UCSD-AML1 (cell line): ENCODE data around the gene LIPI.
"Not testable (repeated sequence)": the region's sequence is repeated elsewhere in the genome, so short reads cannot be mapped to it uniquely, and the experiment has no call there.

Experiments used
- DNase-seq: peaks from one replicate; lab custom pipeline; 2025; ENCODE audit not compliant: unreplicated experiment; lab: John Stamatoyannopoulos, UW

LIPI gene

DNA sequence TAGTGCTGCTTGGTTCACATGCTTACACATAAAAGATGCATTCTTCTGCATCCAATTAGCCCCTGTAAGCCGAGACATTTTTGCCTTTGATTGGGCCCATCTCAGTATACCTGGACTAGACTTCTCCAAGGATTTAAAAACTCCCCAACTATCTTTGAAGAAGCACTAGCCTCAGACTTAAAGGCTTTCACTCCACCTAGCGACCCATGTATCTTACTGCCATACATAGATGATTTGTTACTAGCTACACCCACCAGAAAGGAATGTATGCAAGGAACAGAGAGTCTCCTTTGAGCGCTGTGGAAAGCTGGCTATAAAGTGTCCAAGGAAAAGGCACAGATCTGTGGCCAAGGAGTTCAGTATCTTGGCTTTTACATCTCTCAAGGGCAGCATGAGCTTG is 91.7 kb downstream of the LIPI start:
- DNase-seq = no peak

DNA sequence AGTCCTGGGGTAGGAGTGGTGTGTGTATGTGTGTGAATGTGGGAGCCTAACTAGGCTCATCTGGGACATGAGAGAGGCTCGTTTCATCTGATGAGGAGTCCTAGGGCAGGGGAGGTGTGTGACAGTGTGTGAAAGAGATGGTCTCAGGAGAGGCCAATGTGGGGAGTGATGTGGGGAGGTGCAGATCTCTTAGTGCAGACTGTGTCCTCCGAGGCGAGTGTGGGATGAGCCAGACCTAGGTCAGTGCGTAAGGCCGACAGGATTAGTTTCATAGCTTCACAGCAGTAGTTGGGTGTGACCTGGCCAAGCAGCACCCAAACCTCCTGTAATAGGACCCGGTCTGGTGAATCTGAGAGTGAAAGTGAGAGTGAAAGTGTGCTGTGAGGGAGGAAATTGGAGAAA is 94.7 kb downstream of the LIPI start:
- no peak for DNase-seq

DNA sequence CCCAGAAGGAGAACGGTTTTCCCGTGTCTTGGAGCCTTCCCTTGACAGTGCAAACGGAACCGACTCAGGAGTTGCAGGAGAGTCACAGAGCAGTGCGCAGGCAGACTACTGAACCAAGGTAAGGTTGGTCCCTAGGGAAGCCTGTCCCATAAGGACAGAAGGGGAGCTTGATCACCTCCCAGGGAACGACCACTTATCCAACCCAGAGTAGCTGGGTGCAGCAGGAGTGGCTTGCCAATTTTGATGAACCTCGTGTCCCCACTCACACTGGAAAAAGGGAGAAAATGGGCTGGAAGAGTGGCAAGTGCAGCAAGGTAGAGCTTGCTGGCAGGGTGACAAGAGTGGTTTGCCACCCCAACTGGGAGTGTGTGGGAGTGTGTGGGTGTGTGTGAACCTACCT is 95.1 kb downstream of the LIPI start:
- no peak for DNase-seq

DNA sequence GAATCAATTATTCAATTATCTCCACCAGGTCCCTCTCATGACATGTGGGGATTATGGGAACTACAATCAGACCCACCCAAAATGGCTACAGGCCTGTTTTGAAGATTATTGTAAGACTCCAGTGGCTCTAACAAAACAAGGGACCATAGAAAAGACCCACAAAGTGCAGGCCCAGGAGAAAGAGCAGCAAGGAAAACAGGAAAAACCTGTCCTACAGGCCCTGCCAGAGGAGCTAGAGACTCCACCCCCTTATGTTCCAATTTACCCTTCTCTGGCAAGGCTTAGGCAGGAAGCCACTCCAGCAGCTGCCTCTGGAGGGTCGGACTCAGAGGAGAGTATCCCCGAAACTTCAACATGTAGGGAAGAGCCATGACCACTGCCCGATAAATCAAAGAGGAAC is 96.5 kb downstream of the LIPI start:
- no peak for DNase-seq

DNA sequence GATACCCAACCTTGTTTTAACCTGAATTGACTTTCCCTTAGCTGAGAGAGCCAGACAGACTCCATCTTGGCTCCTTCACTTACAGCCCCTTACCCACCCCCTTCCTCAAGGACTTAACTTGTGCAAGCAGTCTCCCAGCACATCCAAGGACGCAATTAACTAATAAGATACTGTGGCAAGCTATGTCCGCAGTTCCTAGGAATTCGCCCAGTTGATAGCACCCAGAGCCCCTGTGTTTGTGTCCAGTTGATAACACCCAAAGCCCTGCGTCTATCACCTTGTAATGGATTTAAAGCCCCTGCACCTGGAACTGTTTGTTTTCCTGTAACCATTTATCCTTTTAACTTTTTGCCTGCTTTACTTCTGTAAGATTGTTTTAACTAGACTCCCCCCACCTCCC is 106.2 kb downstream of the LIPI start:
- not testable (repeated sequence) for DNase-seq

DNA sequence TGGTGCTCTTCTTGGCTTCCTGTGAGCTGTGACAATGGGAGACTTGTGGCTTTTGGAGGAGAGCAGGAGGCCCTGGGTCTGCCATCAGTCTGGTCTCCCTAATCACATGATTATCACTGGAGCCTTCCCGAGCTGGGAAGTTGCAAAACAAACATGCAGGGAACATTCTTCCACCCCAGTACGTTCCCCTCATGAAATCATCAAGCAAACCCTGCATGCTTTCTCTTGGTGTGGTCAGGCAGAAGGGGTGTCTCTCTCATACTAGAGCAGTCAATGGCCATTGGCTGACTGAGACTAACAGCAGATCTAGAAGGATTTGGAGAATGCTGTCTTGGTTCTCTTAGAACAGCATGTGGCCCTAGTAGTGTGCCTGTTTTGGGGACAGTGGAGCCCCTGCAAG is 111.2 kb downstream of the LIPI start:
- no peak for DNase-seq

DNA sequence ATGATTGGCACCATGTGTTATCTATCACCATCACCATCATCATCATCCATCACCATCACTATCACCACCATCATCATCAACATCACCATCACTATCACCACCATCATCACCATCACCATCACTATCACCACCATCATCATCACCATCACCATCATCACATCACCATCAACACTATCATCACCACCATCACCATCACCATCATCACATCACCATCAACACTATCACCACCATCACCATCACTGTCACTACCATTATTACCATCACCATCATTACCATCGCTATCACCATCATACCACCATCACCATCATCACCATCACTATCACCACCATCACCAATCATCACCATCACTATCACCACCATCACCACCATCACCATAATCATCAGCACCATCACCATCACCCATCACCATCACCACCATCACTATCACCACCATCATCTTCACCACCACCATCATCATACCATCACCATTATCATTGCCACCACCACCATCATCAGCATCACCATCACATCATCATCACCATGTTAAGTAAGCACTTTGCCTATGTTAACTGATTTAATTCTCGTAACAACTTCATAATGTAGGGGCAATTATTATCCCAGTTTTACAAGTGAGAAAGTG is 112.8 kb downstream of the LIPI start:
- no peak for DNase-seq

DNA sequence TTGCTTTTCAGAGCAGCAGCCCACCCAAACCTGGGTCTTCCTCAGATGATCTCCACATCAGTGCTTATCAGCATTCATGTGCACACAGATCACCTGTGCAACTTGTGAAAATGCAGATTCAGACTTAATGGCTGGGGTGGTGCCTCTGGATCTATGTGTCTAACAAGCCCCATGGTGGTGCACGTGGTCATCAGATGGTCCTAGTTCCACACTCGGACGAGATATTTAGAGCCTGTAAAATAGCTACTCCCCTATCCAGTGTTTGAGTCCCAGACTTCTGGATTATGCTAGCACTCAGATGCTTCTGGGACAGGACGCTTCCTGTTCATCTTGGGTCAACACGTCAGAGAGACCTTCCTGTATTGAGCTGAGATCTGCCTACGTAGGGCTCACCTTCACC is 114.2 kb downstream of the LIPI start:
- no peak for DNase-seq

DNA sequence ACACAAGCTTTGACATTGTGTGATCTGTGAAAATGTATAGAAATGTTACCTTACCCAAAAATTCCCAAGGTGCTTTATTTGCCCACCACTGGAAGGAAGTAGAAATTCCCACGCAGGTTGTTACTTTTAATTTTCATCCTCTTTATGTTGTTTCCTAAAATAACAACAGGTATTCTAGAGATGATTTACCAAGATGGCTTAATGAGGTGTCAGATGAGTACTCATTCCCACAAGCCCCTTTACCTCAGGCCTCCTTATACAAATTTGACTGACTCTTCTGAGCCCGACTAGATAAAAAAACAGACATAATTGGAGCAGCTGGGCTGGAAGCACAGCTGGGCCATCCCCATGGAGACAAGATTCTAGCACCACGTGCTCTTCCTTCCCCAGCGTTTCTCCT is 114.6 kb downstream of the LIPI start:
- DNase-seq = no peak

DNA sequence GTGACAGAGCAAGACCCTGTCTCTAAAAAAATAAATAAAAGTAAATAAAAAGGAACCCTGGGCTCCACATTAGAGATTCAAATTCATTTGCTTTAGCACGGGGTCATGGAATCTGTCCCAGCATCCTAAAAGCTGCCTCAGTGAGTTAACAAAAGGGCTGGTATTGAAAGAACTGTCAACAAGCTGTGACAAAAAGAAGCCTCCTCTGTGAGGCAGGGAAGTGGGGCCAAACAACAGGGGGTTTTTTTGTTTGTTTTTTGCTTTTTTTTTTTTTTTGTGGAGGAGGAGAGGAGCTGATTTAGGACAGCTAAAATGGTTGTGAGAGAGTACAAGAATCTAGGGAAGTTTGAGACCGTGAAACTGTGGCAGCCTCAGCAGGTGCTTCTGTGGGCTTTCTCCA is 115.7 kb downstream of the LIPI start:
- DNase-seq = no peak

DNA sequence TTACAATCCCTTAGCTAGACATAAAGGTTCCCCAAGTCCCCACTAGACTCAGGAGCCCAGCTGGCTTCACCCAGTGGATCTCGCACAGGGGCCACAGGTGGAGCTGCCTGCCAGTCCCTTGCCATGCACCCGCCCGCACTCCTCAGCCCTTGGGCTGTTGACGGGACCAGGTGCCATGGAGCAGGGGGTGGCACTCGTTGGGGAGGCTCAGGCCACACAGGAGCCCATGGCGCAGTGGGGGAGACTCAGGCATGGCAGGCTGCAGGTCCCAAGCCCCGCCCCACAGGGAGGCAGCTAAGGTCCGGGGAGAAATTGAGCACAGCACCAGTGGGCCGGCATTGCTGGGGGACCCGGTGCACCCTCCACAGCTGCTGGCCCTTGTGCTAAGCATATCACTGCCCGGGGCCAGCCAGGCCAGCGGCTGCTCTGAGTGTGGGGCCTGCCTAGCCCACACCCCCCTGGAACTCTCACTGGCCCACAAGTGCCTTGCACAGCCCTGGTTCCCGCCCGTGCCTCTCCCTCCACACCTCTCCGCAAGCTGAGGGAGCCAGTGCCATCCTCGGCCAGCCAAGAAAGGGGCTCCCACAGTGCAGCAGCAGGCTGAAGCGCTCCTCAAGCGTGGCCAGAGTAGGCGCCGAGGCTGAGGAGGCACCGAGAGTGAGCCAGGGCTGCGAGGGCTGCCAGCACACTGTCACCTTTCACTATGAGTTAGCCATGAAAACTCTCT is 117.8 kb downstream of the LIPI start:
- DNase-seq = no peak

DNA sequence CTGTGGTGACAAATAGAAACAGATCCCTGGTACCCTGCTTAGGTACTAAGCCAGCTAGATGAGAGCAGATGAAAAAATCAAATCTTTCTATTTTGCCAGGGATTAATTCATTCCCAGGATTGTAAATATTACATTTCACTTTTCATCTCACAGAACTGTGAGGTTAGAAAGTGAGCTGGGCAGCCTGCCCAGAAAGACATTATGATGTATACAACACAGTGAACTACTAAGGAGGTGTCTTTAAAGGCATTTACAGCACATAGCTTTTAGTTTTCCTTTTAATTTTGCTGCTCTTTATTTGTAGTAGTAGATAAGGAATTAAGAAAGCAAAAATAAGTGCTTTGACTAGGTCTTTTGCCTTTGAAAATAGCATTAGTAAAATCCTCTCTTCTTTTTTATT is 120.6 kb downstream of the LIPI start:
- DNase-seq = not testable (repeated sequence)

DNA sequence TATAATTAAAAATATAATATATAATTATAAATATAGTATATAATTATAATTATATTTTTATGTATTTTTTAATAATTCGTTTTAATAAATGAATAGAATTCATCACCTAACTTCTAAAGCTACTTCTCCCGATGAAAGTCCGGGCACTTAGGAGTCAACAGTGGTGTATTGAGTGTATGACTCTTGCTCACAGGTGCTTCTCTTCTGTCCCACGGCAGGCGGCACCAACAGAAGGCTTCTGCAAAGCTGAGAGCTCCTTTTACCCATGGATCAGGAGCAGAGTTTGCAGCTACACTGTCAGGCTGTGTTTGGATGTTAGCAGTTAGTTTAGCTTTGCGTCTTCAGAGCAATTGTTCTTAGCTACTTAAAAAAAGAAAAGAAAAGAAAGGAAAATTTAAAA is 122.4 kb downstream of the LIPI start:
- DNase-seq = no peak

DNA sequence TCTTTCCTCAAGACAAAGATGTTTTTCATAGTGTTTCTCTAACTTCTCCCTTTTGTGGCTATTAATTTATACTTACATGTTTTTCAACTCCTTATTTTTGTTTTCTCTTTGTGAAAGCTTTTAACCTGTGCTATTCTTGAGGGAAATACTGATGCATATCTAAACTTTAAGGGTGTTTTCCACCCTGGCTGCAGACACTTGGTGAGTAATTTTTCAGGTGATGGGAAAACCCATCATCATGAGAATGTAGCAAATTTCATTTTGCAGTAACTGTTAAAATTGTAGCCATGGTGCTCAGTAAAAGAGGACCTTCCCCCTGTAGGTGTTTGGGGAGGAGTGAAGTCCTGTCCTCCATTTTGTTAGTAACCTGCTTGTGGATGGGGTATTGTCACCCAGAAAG is 124.2 kb downstream of the LIPI start:
- no peak for DNase-seq

DNA sequence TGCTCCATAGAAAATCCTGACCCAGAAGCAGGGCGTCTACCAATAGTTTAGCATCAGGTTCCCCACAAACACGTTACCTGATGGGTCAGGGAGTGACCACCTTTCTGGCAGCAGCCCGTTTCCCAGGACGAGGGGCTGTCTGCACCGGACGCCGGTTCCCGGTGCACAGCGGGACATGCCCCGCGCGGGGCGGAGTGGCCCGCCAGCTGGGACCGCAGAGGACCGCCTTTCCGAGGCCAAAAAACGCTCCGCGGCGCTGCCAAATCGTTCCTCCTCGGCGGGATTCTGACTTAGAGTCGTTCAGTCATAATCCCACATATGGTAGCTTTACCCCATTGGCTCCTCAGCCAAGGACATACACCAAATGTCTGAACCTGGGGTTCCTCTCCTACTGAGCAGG is 126.1 kb downstream of the LIPI start:
- DNase-seq = no peak

DNA sequence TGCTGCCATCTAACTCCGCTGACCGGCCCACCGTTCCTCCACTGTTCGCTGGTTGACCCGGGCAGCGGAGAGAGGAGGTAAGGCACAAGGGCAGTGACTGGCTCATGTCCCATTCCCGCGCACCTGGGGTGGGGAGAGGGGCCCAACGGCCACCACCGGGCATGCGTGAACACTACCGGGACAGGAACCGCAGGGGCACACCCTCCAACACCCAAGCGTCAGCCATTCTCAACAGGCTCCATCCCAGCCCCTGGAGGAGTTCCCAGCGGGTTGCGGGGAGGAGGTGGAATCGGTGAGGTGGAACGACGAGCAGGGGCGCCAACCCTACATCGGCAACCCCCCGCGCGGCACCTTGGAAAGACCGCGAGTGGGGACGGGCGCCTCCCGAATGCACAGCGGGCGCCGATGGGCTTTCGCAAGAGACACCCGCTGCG is 126.7 kb downstream of the LIPI start:
- DNase-seq = no peak

DNA sequence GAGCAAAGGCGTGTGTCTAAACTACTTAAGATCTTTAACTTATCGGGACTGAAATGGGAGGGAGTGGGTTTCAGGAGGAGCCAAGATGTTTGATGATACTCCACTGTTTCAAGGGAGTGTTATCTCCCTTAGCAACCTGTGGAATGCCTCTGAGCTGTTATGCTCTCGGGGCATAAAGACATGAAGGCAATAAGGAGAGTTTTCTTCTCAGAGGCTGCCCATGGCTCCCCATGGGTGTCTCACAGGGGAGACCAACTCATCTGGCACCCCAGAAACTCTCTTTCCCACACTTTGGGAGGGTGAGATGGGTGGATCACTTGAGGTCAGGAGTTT is 130.0 kb downstream of the LIPI start:
- no peak for DNase-seq

DNA sequence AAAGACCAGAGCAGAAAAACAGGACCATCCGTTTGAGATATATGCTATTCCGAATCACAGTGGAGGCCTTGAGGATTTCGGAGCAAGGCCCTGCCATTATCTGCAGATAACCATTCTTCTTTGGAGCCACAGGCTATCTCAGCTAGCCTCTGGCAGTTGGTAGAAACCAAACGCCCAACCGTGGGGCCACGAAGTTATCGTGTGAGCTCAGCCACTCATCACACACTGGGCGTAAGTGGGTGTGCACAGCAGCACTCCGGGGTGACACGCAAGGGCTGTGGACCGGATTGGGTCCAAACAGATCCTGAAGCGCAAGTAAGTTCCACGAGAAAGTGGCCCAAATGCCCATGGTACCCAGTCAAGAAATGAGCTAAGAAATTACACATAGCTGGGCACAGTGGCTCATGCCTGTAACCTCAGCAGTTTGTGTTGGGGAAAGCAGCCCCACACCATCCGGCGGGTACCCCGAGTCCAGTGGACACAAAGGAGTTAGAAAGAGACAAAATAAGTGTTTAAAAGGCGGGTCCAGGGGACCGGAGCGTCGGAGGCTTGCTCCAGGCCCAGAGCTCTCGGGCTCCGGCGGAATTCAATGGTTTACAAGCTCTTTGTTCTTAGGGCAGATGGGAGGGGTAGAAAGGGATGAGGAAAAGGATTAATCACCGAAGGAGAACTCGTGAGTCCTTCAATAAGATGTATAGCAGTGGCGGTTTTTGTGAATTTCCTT is 130.6 kb downstream of the LIPI start:
- no peak for DNase-seq

DNA sequence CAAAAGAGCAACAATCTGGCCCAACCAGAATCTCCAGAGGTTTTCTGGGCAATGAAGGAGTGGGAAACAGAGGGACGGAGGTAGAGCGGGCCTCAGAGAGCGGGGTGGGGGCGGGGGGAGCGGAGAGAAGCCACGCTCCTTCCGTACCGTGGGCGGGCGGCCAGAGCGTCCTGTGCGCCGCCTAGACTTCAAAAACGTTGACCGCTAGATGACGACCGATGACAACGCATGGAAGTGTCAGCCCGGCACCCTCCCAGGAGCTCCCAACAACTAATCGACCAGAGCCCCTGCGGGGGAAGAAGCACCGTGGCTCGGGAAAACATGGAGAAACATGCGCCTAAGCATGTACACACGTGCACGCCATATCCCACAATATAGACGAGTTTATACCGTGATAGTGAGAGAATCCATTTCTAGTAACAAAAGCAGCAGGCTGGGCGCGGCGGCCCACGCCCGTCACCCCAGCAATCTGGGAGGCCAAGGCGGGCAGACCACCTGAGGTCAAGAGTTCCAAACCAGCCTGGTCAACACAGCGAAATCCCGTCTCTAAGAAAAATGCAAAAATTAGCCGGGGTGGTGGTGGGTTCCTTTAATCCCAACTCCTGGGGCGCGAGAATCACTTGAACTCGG is 131.9 kb downstream of the LIPI start:
- DNase-seq = no peak

DNA sequence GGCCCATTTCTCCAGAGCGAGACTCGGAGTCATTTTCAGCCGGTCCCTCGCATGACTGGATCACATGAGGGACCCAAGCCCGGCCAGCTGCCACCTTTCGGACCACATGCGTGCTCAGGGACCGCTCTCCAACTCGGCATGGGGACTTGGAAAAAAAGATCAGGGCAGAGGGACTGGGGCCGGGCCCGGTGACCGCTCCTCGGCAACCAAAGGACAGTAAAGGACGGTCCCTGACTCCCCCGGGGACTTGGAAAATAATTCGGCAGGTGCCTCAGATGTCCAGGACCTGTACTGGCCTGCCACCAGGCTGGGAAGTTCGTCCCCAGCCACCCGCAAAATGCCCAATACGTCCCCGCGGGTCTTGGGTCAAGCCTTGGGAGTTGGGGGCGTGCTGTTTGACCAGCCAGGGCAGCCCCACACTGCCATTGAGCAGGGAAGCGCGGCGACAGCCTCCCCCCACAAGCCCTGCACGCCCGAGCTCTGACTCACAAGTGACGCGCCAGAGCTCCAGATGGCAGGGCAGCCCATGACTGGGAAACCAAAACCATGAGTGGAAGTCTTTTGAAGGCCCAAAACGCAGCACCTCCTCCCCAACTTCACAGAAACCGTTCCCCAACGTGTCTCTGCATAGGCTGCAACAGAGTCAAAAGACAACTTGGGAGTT is 134.5 kb downstream of the LIPI start:
- no peak for DNase-seq

DNA sequence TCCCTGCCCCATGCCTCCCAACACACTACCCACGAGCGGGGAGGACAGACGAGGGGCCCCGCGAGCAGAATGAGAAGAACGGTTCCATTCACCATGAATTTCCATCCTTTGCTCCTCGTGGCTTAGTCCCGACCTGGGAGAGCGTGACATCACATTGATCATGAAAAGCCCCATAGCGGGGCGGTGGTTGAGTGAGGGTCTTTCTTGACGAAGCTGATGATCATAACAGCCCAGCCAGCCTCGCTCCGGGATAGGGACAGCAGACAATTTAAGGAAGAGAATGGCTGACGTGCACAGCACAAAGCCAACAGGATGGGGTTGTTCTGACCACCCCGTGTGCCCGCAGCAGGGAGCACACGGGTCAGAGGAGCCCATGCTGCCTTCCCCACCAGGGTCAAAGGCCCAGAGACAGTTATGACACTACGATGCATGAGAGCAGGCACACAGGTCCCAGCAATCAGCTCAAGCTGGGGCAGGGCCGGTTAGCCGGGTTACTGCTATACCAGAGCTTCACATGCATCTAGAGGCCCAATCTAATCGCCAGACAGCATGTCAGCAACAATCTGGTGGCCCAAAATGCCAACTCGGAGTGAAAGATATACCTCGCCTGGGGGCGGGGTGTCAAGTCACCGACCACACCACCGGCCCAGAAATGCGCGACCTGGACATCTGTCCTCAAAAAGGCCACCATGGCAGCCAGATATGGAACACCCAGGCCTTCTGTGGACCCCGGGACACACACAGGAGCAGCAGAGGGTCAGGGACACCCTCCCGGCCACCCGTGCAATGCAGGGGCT is 135.2 kb downstream of the LIPI start:
- no peak for DNase-seq
